WTC11 (cell line): Measurements from ENCODE around the gene SYCP2L. TPM values are rescaled to one million over a fixed set of nuclear protein-coding genes. Genes with fewer than 3 reads are reported as not detected.
"Not testable (repeated sequence)": the region's sequence is repeated elsewhere in the genome, so short reads cannot be mapped to it uniquely, and the experiment has no call there.

Experiments
- ATAC-seq: fragments of 200-7000 bp; cut with Tn5 transposase; 2 replicates; pipeline ENCODE4 v1.10.0; 2021; ENCODE audit warnings: mild to moderate bottlenecking, moderate library complexity
- CTCF ChIA-PET: fragments of 300-600 bp; sonication (Branson Sonifier 250); formaldehyde crosslinking; loops from one replicate; lab custom pipeline; 2021; ENCODE audit warnings: antibody characterized with exemption; lab: Charles Lee
- POLR2A ChIA-PET: fragments of 350-600 bp; sonication (Branson Sonifier 250); formaldehyde crosslinking; loops from one replicate; lab custom pipeline; 2021; ENCODE audit warnings: antibody characterized with exemption; lab: Charles Lee
- DNase-seq: peaks from one replicate; pipeline ENCODE4 v3.0.0; 2021; ENCODE audit warnings: low spot score
- H3K27ac Mint-ChIP-seq: 2 replicates; pipeline ENCODE4 v1.8.0; 2021; ENCODE audit warnings: mixed read lengths
- H3K27me3 Mint-ChIP-seq: 2 replicates; pipeline ENCODE4 v1.8.0; 2021; ENCODE audit warnings: low read depth, mild to moderate bottlenecking, moderate library complexity, mixed read lengths
- H3K36me3 Mint-ChIP-seq: 2 replicates; pipeline ENCODE4 v1.8.0; 2021; ENCODE audit warnings: mixed read lengths
- H3K4me1 Mint-ChIP-seq: 2 replicates; pipeline ENCODE4 v1.8.0; 2022; ENCODE audit warnings: mixed read lengths
- H3K4me3 Mint-ChIP-seq: 2 replicates; pipeline ENCODE4 v1.8.0; 2021; ENCODE audit warnings: mild to moderate bottlenecking, moderate library complexity, mixed read lengths
- H3K9me3 Mint-ChIP-seq: 2 replicates; pipeline ENCODE4 v1.8.0; 2021; ENCODE audit warnings: mixed read lengths
- ARID4B ChIP-seq: sonication (generic); formaldehyde crosslinking; IDR thresholded peaks from 2 replicates; pipeline ENCODE4 v1.8.0; 2023; ENCODE audit warnings: missing genetic modification reagents, mild to moderate bottlenecking, borderline replicate concordance
- CDX4 ChIP-seq: fragments of 250-450 bp; sonication (Bioruptor Pico); IDR thresholded peaks from 2 replicates; pipeline ENCODE4 v1.9.0; 2021; ENCODE audit warnings: moderate library complexity, mild to moderate bottlenecking, inconsistent platforms, borderline replicate concordance
- E2F5 ChIP-seq: sonication (generic); formaldehyde crosslinking; IDR thresholded peaks from 2 replicates; pipeline ENCODE4 v1.8.1; 2022; ENCODE audit warnings: mild to moderate bottlenecking, moderate library complexity, missing genetic modification reagents
- ELF4 ChIP-seq: sonication (generic); formaldehyde crosslinking; IDR thresholded peaks from 2 replicates; pipeline ENCODE4 v1.8.1; 2022; ENCODE audit warnings: low read depth, mild to moderate bottlenecking, moderate library complexity, missing genetic modification reagents
- ESRRA ChIP-seq: sonication (generic); formaldehyde crosslinking; IDR thresholded peaks from 2 replicates; pipeline ENCODE4 v1.8.1; 2022; ENCODE audit warnings: mild to moderate bottlenecking, missing genetic modification reagents, borderline replicate concordance
- IRF2 ChIP-seq: sonication (generic); formaldehyde crosslinking; IDR thresholded peaks from 2 replicates; pipeline ENCODE4 v1.8.0; 2022; ENCODE audit warnings: low read depth, missing genetic modification reagents, borderline replicate concordance
- OVOL2 ChIP-seq: fragments of 250-450 bp; sonication (Bioruptor Pico); IDR thresholded peaks from 2 replicates; pipeline ENCODE4 v1.9.0; 2021; ENCODE audit warnings: mild to moderate bottlenecking, borderline replicate concordance
- ZNF121 ChIP-seq: sonication (generic); formaldehyde crosslinking; IDR thresholded peaks from 2 replicates; pipeline ENCODE4 v1.8.0; 2023; ENCODE audit warnings: missing genetic modification reagents
- ZNF396 ChIP-seq: fragments of 250-450 bp; sonication (Bioruptor Pico); IDR thresholded peaks from 2 replicates; pipeline ENCODE4 v1.8.0; 2021; ENCODE audit warnings: mild to moderate bottlenecking, moderate library complexity, borderline replicate concordance
- ZNF423 ChIP-seq: fragments of 250-450 bp; sonication (Bioruptor Pico); IDR thresholded peaks from 2 replicates; pipeline ENCODE4 v2.1.2; 2022; ENCODE audit warnings: mild to moderate bottlenecking, moderate library complexity
- ZNF532 ChIP-seq: fragments of 250-450 bp; sonication (Bioruptor Pico); IDR thresholded peaks from 2 replicates; pipeline ENCODE4 v1.9.0; 2021; ENCODE audit warnings: mild to moderate bottlenecking, borderline replicate concordance
- ZNF671 ChIP-seq: fragments of 250-450 bp; sonication (Bioruptor Pico); IDR thresholded peaks from 2 replicates; pipeline ENCODE4 v1.8.0; 2021; ENCODE audit warnings: mild to moderate bottlenecking
- total RNA-seq: library from RNA; stranded (reverse); gene quantifications from 3 replicates; pipeline ENCODE4 v1.2.3, GENCODE V29; 2021
- TF ChIP-seq, protein P1 (sequence below): fragments of 250-450 bp; sonication (Bioruptor Pico); conservative IDR thresholded peaks from 2 replicates; pipeline ENCODE4 v1.9.0; 2021; ENCODE audit warnings: mild to moderate bottlenecking
- TF ChIP-seq, protein P2 (sequence below): sonication (generic); formaldehyde crosslinking; IDR thresholded peaks from 2 replicates; pipeline ENCODE4 v1.8.1; 2023; ENCODE audit warnings: mild to moderate bottlenecking, missing genetic modification reagents, moderate library complexity
- TF ChIP-seq, protein P3 (sequence below): fragments of 250-450 bp; sonication (Bioruptor Pico); IDR thresholded peaks from 2 replicates; pipeline ENCODE4 v2.1.2; 2022; ENCODE audit warnings: mild to moderate bottlenecking, moderate library complexity

The SYCP2L gene
- total RNA-seq, 1 experiment from 2014 or later, result 5.4 TPM

- TF ChIP-seq, protein P1, sequence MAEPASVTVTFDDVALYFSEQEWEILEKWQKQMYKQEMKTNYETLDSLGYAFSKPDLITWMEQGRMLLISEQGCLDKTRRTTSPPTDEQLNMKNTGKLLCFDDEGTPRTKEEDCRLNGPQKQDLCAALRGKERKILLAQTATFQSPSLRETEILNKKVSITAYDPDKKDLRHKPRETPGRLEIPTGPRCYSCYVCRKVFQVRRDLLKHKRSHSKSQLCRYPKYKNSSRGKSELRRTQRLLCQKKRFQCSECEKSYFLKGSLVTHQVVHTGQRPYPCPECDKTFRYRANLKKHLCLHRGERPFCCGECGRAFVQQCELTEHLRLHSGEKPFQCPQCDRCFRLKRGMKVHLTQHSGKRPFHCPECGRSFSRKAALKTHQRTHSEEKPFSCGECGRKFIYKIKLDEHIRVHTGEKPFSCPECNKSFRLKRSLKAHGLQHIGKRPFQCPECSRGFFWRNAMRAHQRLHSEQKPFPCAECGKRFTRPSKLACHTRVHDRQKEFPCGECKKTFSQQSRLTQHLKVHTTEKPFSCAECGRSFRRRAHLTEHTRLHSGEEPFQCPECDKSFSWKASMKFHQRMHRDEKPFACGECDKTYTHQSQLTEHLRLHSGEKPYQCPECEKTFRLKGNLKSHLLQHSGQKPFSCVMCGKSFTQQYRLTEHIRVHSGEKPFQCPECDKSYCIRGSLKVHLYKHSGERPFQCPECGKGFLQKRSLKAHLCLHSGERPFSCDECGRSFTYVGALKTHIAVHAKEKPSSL, result no peak
Observed at GRCh38 chr6:11002176-11002575, 115.3 kb downstream of the SYCP2L start (continued).

- H3K36me3 Mint-ChIP-seq, H3K4me3 Mint-ChIP-seq, H3K27ac Mint-ChIP-seq, POLR2A ChIA-PET, DNase-seq, H3K9me3 Mint-ChIP-seq, H3K27me3 Mint-ChIP-seq, ATAC-seq: not testable (repeated sequence)
- CTCF ChIA-PET, result interaction anchor here (1.6 kb wide), 1 partner anchor 49 kb away, joined by 6 read pairs; no protein-coding TSS in a partner anchor
- peaks cover 14% of the 10 kb centered on the region for H3K4me1 Mint-ChIP-seq
Observed at GRCh38 chr6:11003297-11003696, 116.4 kb downstream of the SYCP2L start.

DNA sequence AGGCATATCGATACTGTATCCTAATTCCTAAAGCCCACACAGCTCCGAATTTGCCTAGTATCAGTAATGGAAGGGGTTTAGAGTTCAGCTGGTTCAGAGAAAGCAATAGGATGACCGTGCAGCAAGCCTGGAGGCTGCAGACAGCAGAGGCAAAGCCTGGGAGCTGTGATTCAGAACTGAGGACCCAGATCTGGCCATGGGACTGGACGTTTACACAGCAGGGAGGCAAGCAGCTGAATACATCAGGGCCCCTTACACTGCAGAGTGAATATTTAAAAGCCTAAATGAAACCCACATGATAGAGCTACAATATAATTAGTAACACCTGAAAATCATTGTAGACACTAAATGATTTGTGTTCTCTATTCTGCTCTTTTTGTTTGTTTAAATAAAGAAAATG, 119.2 kb downstream of the SYCP2L start:
- Mint-ChIP-seq H3K27ac (no peak overlapping the region), H3K27me3 (no peaks in the 10 kb centered on the region), H3K4me1 (peaks cover 21% of the 10 kb centered on the region), H3K4me3 (no peak overlapping the region), H3K36me3 (no peaks in the 10 kb centered on the region), H3K9me3 (peaks cover 3% of the 10 kb centered on the region; the same call in 1 of the 2 replicates)
- ChIA-PET CTCF (interaction anchor here (0.8 to 1.4 kb wide), 3 partner anchors 38 to 119 kb away, joined by 3 to 6 read pairs (median 3); partner anchors contain the start of genes ELOVL2 and SYCP2L), POLR2A (no interaction called here)
- ATAC-seq, result no peak
- DNase-seq, result no peak
- TF ChIP-seq ZNF423 (CRISPR knock-in tag), result no peak
- TF ChIP-seq CDX4, result no peak
- TF ChIP-seq, protein P2, sequence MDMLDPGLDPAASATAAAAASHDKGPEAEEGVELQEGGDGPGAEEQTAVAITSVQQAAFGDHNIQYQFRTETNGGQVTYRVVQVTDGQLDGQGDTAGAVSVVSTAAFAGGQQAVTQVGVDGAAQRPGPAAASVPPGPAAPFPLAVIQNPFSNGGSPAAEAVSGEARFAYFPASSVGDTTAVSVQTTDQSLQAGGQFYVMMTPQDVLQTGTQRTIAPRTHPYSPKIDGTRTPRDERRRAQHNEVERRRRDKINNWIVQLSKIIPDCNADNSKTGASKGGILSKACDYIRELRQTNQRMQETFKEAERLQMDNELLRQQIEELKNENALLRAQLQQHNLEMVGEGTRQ, result no peak
- TF ChIP-seq ZNF396 (CRISPR knock-in tag), result no peak
- TF ChIP-seq ELF4 (CRISPR knock-in tag), result no peak
- no peak for TF ChIP-seq ZNF121 (CRISPR knock-in tag)
- no peak for TF ChIP-seq E2F5 (CRISPR knock-in tag)
- TF ChIP-seq IRF2, result no peak
- no peak for TF ChIP-seq OVOL2 (CRISPR knock-in tag)
- no peak for TF ChIP-seq ZNF532 (CRISPR knock-in tag)
- TF ChIP-seq ZNF671 (CRISPR knock-in tag), result no peak
- TF ChIP-seq ARID4B, result no peak
- TF ChIP-seq, protein P3, sequence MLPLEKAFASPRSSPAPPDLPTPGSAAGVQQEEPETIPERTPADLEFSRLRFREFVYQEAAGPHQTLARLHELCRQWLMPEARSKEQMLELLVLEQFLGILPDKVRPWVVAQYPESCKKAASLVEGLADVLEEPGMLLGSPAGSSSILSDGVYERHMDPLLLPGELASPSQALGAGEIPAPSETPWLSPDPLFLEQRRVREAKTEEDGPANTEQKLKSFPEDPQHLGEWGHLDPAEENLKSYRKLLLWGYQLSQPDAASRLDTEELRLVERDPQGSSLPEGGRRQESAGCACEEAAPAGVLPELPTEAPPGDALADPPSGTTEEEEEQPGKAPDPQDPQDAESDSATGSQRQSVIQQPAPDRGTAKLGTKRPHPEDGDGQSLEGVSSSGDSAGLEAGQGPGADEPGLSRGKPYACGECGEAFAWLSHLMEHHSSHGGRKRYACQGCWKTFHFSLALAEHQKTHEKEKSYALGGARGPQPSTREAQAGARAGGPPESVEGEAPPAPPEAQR (CRISPR knock-in tag), result no peak
- TF ChIP-seq ESRRA (CRISPR knock-in tag), result no peak
